RPMI7951 (cell line): ENCODE measurements around the gene HPS6. TPM values are rescaled to one million over a fixed set of nuclear protein-coding genes. Genes with fewer than 3 reads are reported as not detected.

Source experiments
- DNase-seq: peaks from one replicate; pipeline ENCODE4 v3.0.0-alpha.2; 2012; ENCODE audit warnings: low read depth
- total RNA-seq: library from RNA; depleted of rRNA; stranded (reverse); fragments of >200 nt; shearing (Covaris generic); gene quantifications from 2 replicates; pipeline ENCODE4 v1.2.3, GENCODE V29; 2014

The HPS6 gene
- total RNA-seq, 1 experiment from 2014 or later = 5.3 TPM

DNA sequence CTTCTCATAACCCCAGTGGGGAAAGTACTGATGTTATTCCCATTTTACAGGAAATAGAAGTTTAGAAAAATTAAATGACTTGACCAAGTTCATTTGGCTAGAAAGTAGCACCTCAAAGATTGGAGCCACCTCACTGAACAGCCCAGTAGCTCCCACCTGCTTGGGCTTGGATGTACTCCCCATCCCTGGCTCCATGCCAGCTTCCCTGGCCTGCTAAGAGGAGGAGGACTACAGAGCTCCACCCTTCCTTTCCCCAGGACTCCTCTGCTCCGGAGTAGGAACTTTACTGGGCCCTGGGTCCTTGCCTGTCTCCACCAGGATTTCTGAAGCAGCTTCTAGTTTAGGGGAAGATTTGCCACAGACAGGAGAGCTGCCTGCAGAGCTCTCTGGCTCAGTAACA lies 3.1 kb downstream of the HPS6 start:
- no peak for DNase-seq

DNA sequence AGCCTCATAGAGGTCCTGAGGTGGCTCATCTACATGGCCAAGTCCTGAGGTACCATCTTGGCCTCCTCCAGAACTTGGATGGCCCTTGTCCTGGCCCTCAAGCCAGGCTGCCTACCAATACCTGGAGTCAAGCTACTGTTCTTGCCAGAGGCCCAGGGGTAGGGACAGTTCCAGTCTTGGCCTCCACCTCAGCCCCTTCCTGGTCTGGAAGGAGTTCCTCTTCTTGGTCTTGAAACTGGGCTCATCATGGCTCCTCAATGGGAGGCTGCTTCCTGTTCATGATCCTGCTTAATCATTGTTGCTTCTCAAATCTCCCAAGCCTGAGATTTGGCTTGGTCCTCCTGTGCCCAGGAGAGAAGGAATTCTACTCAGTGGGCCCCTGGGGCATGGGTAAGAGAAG lies 3.9 kb downstream of the HPS6 start:
- no peak for DNase-seq

DNA sequence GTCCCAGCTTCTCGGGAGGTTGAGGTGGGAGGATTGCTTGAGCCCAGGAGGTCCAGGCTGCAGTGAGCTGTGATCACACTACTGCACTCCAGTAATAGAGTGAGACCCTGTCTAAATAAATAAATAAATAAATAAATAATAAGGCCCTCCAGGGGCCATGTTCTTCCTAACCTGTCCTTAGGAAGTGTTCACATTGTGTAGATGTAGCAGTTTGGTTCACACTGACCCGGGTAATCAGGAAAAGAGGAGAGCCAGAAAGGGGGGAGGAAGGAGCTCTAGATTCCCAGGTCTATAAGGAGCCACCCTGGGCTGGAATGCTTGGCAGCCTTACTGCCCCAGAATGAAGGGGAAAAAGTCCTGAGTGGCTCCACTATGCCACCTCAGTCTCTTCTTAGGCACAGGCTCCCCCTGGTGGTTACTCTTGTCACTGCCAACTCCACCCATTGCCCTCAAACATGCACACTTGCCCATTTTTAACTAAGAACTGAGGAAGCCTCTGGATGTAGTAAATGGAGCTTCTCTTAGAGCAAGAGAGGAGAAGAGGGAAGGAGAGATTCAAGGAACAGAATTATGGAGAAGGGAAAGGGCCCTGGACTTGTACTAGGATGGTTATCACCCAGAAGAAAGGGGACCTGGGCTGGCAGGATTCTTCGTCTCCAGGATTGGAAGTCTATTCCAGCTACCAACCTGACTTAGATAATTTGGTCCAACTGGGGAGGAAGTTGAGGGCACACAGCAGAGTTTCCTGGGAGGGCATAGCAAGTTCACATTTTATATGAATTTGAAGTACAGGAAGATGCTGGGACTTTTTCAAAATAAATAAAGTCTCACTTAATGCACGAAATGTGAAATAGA lies 7.8 kb downstream of the HPS6 start:
- peak; percentile 67 for DNase-seq

DNA sequence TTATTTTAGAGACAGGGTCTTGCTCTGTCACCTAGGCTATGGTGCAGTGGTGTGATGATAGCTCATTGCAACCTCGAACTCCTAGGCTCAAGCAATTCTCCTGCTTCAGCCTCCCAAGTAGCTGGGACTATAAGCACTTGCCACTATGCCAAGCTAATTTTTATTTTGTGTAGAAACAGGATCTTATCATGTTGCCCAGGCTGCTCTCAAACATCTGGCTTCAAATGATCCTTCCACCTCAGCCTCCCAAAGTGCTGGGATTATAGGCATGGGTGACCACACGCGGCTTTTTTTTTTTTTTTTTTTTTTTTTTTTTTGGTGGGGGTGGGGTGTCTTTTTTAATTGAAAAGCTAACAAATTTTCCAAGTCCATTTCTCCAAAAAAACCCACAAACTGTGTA lies 18.4 kb downstream of the HPS6 start:
- DNase-seq = no peak

DNA sequence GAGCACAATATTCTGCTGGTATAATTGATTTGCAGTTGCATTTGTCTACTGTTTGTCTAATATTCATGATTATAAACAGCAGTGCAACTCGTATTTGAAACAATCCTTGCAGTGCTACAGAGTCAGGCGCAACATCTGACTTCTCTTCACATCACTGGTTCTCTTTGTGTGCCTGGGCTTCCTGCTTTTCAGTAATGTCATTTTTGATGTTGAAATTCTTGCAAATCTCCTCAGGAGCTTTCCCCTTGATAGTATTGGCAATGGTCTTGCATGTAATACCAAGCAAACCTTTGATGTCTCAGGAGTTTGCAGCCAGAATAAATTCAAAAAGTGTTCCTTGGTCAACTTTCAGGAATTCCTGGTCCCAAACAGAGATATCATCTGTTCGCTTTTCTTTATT lies 20.2 kb downstream of the HPS6 start:
- no peak for DNase-seq

DNA sequence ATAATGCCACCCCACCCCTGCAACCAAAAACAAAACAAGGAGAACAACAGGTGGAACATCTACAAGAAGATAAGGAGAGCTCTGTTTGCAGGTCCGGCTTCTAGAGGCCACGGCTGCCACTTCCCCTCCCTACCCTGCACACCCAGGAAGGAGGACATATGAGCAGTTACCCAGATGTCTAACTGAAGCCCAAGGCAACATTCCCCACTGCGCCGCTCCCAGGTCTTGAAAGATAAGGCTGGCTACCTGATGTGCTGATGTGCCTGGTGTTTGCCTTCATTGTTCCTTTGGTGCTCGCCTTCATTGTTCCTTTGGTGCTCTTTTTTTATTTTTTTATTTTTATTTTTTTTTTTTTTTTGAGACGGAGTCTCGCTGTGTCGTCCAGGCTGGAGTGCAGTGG lies 21.0 kb downstream of the HPS6 start:
- DNase-seq = no peak

DNA sequence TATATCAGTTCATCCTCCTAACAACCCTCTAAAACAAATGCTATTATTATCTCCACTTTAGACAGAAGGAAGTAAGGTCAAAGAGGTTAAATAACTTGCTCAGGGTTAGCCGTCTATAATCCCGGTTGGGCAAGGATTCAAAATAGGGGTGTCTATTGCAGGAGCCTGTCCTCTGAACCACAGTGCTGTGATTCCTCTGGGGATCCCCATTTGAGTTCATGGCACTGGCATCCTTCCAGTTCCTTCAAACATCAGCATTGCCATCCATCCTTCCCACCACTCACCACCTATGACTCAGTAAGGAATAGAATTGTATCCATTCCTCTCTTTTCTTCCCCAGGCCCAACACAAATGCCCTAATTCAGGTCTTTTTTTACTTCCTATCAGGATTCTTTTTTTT lies 25.6 kb downstream of the HPS6 start:
- peak; percentile 23 for DNase-seq

DNA sequence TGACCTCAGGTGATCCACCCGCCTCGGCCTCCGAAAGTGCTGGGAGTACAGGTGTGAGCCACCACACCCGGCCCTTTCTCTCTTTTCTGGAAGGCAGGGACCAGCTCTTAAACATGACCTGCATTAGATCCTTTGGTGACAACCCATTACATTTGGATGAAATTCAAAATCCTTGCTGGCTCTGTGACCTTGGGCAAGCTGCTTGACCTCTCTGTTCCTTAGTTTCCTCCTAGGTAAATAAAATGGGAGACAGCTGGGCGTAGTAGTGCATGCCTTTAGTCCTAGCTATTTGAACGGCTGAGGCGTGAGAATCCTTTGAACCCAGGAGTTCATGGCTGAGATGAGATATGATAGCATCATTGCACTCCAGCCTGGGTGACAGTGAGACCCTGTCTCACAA lies 31.3 kb downstream of the HPS6 start:
- no peak for DNase-seq

DNA sequence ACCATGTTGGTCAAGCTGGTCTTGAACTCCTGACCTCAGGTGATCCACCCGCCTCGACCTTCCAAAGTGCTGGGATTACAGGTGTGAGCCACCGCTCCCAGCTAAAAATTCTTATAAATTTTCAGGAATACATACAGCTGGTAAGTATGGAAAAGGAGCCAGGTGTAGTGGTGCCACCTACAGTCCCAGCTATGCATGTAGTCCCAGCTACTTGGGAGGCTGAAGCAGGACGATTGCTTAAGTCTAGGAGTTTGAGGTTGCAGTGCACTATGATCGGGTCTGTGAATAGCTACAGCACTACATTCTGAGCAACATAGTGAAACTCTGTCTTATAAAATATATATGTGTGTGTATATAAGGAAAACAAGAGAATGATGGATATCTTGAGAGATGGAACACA lies 36.0 kb downstream of the HPS6 start:
- DNase-seq = no peak

DNA sequence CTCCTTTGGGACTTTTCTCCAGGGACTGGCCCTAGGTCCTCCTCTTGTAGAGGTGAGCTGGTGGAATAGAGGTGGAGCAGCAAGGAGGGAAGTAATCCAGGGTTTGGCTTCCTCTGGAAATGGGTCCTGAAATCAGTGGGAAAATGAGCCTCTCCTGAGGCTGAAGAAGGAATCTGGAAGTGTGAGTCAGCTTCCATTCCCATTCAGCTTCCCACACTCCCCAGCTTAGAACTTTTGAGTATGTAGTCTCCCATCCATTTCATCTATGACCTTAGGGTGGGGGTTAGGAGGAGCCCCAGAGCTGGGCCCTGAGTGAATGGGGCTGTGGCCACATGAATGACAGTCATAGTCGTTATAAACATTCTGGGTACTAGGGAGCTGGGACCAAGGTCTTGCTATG lies 37.3 kb downstream of the HPS6 start:
- DNase-seq = no peak

DNA sequence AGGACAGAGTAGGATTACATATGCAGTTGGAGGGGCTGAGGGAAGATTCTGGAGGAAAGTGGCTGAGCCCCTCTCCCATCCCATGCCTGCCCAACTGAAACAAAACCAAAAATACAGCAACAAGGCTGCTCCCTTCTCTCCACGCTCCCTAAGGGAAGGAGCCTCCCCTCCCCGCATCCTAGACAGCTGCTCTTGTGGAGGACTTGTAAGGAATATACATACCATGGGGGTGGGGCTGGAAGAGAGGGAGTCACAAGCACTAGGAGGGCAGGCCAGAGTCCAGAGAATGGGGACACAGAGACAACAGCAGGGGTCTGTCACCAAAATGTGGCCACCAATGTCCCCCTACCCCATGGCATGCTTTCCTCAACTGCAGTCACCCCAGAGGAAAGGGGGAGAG lies 41.8 kb downstream of the HPS6 start:
- DNase-seq = no peak

DNA sequence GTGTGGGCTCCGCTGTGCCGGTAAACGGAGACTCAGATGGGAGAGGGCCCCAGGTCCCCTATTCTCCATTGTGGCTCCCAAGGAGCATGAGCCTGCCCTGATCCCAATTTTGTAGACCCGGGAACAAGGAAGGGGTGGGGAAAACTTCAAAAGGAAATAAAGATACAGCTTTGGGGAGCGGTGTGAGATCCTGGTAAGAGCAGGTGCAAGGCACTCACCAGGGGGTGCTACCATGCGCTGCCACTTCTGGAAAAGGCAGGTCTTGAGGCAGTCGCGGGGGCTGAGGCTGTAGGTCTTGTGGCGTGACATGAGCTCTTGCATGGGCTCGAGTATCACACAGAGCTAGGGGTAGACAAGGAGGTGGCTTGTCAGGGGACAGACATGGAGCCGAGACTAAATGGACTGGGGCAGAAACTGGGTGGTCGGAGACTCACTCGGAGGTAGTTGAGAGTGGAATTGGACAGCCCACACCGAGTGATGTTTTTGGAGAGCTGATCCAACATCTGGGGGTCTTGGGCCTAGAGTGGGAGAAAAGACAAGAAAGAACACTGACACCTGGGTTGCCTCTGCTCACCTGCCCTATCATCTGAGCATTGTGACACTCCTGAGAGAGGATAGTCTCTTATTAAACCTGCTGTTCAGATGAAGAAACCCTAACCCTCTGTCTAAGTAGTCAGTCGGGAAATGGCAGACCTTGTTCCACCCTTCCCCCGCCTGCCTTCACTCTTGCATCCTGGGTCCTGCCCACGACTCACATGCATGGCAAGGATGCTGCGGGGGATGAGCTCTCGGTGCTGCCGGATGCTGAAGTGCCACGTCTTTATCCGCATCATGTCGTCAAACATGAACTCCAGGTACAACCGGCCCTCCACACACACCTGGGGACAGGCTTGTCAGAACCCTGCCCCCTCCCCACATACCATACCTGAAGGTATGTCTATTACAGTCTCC lies 44.3 kb downstream of the HPS6 start:
- DNase-seq = no peak

DNA sequence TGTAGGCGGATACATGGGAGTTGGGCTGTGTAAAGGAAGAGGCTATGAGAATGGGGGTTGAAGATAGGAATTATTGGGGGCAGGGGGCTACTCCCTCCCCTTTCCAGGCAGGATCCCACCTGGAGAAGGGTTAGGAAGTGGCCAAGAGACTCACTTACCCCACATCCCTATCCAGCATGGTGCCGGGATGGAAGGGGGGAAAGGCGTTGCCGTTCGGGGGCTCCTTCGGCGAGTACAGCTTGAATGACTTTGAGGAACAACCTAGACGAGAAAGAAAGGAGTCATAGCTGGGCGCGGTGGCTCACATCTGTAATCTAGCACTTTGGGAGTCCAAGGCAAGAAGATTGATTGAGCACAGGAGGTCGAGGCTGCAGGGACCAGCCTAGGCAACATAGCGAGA lies 46.1 kb downstream of the HPS6 start:
- DNase-seq = no peak

DNA sequence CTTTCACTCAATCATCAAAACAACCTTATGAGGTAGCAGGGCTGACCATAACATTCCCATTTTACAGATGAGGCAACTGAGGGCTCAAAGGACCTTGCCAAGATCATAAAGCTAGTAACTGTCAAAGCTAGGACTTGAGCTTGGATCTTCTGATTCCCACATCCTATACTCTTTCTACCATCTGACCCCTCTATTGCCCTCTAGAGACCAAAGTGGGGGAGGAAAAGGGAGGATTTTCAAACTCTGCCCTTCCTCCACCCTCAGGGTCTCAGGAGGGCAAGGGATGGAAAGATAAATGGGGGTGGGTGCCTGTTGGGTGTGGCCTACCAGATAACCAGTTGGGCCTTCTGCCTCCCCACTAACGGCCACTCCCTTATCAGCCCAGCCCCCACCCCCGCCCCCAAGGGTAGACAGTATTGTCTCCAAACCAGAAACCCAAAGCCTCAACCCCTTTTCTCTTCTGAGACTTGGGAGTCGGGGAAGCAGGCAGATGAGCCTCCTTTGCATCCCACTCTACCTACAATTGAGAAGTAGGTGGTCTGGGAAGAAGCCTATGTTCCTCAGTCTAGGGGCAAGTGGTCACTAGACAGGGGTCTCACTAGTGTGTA lies 47.2 kb downstream of the HPS6 start:
- DNase-seq = no peak

DNA sequence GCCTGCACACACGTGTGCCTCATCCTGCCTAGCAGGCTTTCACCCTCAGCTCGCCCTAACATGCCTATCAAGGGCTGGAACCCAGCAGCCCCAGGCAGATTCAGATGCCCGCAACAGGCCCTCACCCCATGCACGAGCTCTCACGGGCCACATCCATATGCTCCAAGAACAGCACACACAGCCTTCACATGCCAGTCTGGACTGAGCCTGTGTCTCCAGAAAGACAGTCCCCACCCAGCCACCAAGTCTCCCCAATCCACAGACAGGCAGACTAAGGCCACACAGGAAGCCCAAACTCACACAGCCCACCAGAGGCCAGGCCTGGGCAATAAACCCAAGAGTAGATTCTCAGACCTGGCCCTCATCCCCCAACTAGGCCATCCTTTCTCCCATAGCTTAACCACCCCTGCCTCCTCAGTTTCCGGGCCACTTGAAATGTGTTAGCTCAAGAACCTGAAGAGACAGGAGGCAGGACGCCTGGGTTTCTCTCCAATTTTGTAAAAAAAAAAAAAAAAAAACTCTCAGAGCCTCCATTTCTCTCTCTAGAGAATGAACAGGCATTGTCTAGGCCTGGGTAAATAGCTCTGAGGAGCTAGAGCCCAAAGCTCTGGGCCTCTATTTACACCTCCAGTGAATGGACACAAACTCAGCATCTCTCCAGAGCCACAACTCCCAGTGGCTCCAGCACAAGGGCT lies 48.3 kb downstream of the HPS6 start:
- peak; percentile 7 for DNase-seq

DNA sequence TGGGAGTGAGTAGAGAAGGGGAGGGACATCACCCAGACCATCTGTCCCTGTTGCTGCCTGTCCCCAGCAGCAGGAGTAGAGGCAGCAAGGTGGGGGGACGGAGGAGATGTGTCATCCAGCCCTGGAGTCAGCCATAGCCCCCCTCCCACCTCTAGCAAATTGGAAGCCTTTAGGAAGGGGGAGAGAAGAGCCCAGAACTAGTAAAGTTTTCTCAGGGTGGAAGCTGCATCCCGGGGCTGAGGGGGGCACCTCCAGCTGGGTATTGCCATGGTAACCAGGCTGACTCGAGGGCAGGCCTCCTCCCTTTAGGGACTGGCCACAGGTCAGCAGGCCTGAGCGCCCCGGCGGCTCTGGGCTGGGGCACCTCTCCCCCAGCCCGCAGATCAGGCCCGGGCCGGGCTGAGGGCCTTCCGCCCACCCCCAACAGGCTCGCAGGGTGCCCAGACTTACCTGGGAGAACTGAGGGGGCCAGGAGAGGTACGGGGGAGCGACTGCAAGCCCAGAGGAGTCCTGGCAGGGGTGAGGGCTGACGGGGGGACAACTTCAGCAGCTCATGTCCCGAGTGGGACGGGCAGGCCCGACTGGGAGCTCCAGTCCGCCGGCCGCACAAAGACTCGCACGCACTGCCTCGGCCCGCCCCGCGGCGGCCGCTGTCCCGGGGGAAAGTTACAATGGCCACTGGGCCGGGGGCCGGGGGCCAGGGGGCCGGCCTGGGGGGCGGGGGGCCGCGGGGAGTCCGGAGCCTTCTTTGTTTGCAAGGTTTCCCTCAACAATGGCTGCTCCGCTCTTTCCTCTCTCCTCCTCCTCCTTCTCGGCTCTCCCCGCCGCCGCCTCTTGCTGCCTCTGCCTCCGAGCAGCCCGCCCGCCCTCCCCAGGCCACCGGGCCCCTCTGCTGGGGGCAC lies 49.1 kb downstream of the HPS6 start:
- peak; percentile 26 for DNase-seq

DNA sequence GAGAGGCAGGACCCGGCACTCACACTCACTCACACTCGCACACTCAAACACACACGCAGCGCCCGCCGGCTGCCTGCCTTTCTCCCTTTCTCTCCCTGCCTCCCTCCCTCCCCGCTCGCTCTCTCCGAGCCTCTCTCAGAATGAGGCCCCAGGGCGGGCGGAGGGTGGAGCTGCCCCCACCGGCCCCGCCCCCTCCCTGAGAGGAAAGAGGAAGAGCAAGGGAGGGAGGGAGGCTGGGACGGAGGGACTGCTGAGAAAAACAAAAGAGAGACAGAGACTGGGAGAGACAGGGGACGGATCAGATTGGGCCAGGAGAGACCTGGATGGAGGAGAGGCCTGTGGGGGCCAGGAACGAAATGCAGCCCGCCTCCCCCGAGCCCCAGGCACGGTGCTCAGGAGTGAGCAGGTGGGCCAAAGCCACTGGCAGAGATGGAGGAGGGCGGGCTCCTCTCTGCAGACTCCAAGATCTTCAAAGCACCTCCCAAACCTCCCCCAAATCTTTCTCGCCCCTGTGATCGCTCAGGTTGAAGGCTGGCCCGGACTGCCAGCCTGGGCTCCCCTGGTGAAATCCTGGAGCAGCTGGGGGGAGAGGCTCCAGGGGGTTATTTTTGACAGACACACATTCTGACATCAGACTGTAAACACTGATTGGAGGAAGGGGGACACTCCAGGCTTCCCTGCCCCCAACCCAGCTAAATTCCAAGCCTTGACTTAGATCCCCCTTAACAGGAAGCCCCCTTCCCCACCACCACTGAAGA lies 49.9 kb downstream of the HPS6 start:
- peak; percentile 83 for DNase-seq

DNA sequence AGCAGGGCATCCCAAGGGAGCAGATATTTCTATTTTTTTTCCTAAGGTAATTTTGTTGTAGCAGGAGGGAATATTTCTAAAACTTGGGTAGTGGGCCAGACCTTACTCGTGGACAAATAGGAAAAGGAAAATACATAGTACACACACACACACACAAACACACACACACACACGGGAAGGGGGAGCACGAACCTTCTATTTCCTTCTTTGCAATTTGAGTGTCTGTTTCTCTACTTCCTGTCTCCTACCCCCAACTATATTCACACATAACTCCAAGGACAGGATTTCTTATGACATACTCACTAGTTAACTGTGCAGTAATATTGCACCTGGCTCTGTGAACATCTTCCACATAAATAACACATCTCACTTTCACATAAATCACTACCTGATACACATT lies 50.6 kb downstream of the HPS6 start:
- DNase-seq = no peak

DNA sequence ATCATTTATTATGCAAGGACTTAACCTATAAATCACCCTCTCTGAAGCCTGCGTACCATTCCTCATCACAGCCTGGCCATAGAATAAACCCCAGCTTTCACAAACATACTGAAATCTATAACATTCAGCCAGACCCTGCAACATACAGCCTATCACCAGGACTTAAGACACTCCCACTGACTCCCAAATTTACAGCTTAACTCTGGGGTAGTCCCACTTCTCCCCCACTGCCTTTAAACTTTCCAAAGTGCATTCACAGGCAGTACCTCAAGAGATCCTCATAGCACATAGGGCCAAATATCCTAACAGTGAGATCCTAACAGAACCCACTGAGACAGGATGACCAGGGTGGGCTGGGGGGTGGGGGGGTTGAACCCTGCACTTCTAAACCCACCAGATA lies 51.5 kb downstream of the HPS6 start:
- DNase-seq = no peak
